ENCODE results near the gene PANX1. TPM values are rescaled to one million over a fixed set of nuclear protein-coding genes. Genes with fewer than 3 reads are reported as not detected.

The PANX1 gene
- total RNA-seq, 1 experiment from 2014 or later, result 37.5 TPM

DNA sequence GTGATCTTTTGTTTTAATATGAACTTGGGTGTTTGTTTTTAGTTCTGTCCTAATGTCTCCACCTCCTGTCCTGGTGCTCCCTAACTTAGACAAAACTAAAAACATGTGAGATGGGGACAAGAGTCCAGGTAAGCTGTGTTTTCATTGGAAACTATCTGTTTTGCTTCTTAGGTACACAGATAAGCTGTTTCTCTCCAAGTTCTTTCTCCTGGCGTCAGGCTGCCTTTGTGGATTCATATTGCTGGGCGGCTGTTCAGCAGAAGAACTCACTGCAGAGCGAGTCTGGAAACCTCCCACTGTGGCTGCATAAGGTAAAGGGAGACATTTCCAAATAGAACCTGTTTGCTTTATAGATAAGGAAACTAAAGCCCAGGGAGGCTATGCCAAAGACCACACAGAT is 24.7 kb downstream of the PANX1 start:
- no peak for TF ChIP-seq CTCF (conservative IDR thresholded peaks at IDR 0.05)
- no peak overlapping the region for H3T11ph ChIP-seq (ENCODE audit: low read length)
- no peak overlapping the region for H4K5ac ChIP-seq (ENCODE audit: insufficient read length, low read depth, low read length)
- no peak overlapping the region for H2BK12ac ChIP-seq (ENCODE audit: insufficient read length, low read depth, low read length)
- no peak overlapping the region for H3K4ac ChIP-seq (ENCODE audit: low read depth, low read length)
- no peaks in the 10 kb centered on the region for H4K20me1 ChIP-seq (ENCODE audit: control insufficient read depth, insufficient read depth, insufficient read length)
- H3K9me3 Mint-ChIP-seq, result peaks cover 3 to 6% of the 10 kb centered on the region in 2 experiments; a peak in 4 of 5 replicates
- H3K79me2 ChIP-seq (ENCODE audit: insufficient read depth, low read length), result peaks cover 44% of the 10 kb centered on the region; the same call in 1 of the 2 replicates
- H3K23me2 ChIP-seq (ENCODE audit: insufficient read length, low read depth, low read length, poor library complexity, severe bottlenecking), result no peaks in the 10 kb centered on the region
- no peak overlapping the region for H2AK5ac ChIP-seq (ENCODE audit: insufficient read length, low read length)
- no peak overlapping the region for H3K4me3 Mint-ChIP-seq
- no peak for DNase-seq
- H4K8ac ChIP-seq (replicated peaks; ENCODE audit: insufficient read length, low read depth, low read length), result no peak overlapping the region
- no peak overlapping the region for H2BK20ac ChIP-seq (ENCODE audit: low read depth, low read length, poor library complexity, severe bottlenecking)
- H2BK5ac ChIP-seq (ENCODE audit: insufficient read length, low read length), result no peak overlapping the region
- H3K4me2 ChIP-seq (ENCODE audit: insufficient read depth, insufficient read length, low read length), result no peak overlapping the region
- no peak overlapping the region for H4K91ac ChIP-seq (ENCODE audit: insufficient read length, low read depth, low read length)
- H3K36me3 Mint-ChIP-seq (ENCODE audit: insufficient read depth in 1 of 3, low read depth in 3 of 3), result peaks cover 23 to 37% (median 26%) of the 10 kb centered on the region in 3 experiments
- H2BK15ac ChIP-seq (ENCODE audit: low read depth, low read length), result no peak overlapping the region
- no peak overlapping the region for H3K9ac ChIP-seq (ENCODE audit: extremely low read depth, insufficient read length, low read length)
- H2BK120ac ChIP-seq (ENCODE audit: low read depth, low read length, poor library complexity, severe bottlenecking), result no peak overlapping the region
- peaks cover 11% of the 10 kb centered on the region for H3K79me1 ChIP-seq (ENCODE audit: insufficient read depth, low read depth, low read length, poor library complexity, severe bottlenecking)
- no peak overlapping the region for H3K27ac ChIP-seq (ENCODE audit: insufficient read length, low read depth, low read length)
- no peaks in the 10 kb centered on the region for H3K27me3 Mint-ChIP-seq (ENCODE audit: low read depth)
- no peak overlapping the region for H2AFZ ChIP-seq (ENCODE audit: low read length)
- no peak overlapping the region for H3K18ac ChIP-seq (ENCODE audit: insufficient read length, low read depth, low read length)
- H3K9me3 ChIP-seq (ENCODE audit: control insufficient read depth, low read depth, low read length), result no peaks in the 10 kb centered on the region
- H3K23ac ChIP-seq (ENCODE audit: insufficient read length, low read depth, low read length), result no peak overlapping the region
- H3K56ac ChIP-seq (ENCODE audit: insufficient read length, low read depth, low read length), result no peak overlapping the region
- peaks cover 48 to 55% of the 10 kb centered on the region in 2 experiments for H3K4me1 Mint-ChIP-seq
- no CpG with 5 or more reads among the region's 3 CpGs for WGBS (ENCODE audit: extremely low coverage, insufficient read length, low lambda C conversion rate)
- H3K27ac Mint-ChIP-seq, result peak overlapping the region; percentile 25 to 89 (median 42); a peak in 4 of 7 replicates
- no peaks in the 10 kb centered on the region for H3K27me3 ChIP-seq (ENCODE audit: insufficient read depth, low read length)
- peaks cover 13% of the 10 kb centered on the region; the same call in 1 of the 2 replicates for H3K4me1 ChIP-seq (ENCODE audit: insufficient read depth, low read length)
- H3K14ac ChIP-seq (ENCODE audit: insufficient read depth, low read length), result no peak overlapping the region

Measured in H9 (cell line).